IPS-20b (cell line): ENCODE results near the gene SVIL.
"Not testable (repeated sequence)": the region's sequence is repeated elsewhere in the genome, so short reads cannot be mapped to it uniquely, and the experiment has no call there.

ENCODE experiments used
- H3K27ac ChIP-seq: one replicate; pipeline ENCODE4 v1.5.1; 2013; ENCODE audit warnings: low read length
- H3K27me3 ChIP-seq: 2 replicates; pipeline ENCODE4 v1.6.1; 2013; ENCODE audit warnings: mild to moderate bottlenecking, low read length, inconsistent platforms; ENCODE audit not compliant: insufficient read depth
- H3K36me3 ChIP-seq: 2 replicates; pipeline ENCODE4 v1.6.1; 2013; ENCODE audit warnings: low read depth, mild to moderate bottlenecking, inconsistent platforms, low read length, moderate library complexity; ENCODE audit not compliant: insufficient read depth
- H3K4me1 ChIP-seq: 2 replicates; pipeline ENCODE4 v1.6.1; 2013; ENCODE audit warnings: mild to moderate bottlenecking, control low read depth, inconsistent platforms, low read length, moderate library complexity; ENCODE audit not compliant: insufficient read depth
- H3K4me3 ChIP-seq: 2 replicates; pipeline ENCODE4 v1.5.1; 2013; ENCODE audit warnings: mild to moderate bottlenecking, low read length, inconsistent platforms
- H3K9ac ChIP-seq: 2 replicates; pipeline ENCODE4 v1.6.1; 2013; ENCODE audit warnings: low read depth, mild to moderate bottlenecking, inconsistent platforms, low read length, moderate library complexity
- H3K9me3 ChIP-seq: 2 replicates; pipeline ENCODE4 v1.6.1; 2013; ENCODE audit warnings: mild to moderate bottlenecking, low read depth, low read length, inconsistent platforms; ENCODE audit not compliant: insufficient read depth

SVIL gene

DNA sequence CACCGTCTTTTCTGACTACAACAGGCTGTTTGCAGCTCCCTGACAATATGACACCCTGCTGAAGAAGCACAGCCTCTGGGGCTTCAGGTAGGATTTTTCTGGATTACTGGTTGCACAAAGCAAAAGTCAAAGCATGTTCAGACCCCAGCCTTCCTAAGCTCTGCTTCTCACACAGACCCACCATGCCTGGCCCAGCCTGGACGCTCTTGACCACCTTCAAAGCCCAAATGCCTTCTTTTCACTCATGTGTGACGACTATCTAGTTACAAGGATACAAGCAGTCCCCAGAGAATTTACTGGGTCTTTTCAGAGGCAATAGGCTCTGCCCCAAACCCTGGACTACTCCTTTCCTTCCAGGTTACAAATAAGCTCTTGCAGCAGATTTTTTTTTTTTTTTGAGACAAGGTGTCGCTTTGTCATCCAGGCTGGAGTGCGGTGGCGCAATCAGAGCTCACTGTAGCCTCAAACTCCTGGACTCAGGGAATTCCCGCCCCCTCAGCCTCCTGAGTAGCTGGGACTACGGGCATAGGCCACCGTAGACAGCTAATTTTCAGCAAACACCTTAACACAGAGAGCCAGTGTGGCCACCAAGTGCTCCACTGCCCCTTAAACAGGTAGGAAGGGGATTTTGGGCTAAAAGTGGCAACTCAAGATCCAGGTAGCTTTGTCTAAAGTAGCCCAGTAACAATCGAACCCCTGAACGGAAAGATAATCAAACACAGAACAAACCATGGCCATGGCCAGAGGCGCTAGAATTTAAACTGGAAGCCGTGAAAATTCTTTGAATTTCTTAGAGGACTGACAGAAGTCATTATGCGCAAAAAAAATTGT lies 16.2 kb downstream of the SVIL start:
- Histone ChIP-seq H3K4me1 (peaks cover 25% of the 10 kb centered on the region), H3K36me3 (no peaks in the 10 kb centered on the region), H3K9ac (peak overlapping the region; percentile 28; the same call in 1 of the 2 replicates), H3K27me3 (no peaks in the 10 kb centered on the region), H3K4me3 (no peak overlapping the region), H3K9me3 (no peaks in the 10 kb centered on the region), H3K27ac (no peak overlapping the region)

DNA sequence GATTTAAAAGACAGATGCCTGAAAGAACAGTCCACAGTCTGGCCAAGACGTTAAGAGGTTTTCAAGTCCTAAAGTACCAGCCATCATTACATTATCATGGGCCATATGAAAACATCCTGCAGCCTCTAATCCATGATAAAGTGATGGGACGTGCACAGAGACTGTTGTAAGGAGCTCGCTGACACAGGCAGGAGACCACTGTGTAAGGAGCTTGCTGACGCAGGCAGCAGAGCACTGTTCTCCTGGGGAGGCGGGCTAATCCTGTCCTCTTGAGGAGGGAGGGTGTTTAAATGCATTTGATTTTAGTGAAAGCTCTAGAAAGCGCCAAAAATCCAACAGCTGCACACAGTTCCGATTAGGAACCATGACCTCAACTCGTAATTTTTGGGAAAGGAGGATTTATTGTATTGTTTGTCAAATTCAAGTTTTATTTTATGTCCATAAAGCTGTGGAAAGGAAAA lies 16.9 kb downstream of the SVIL start:
- peak overlapping the region; percentile 18; the same call in 1 of the 2 replicates for H3K9ac ChIP-seq

DNA sequence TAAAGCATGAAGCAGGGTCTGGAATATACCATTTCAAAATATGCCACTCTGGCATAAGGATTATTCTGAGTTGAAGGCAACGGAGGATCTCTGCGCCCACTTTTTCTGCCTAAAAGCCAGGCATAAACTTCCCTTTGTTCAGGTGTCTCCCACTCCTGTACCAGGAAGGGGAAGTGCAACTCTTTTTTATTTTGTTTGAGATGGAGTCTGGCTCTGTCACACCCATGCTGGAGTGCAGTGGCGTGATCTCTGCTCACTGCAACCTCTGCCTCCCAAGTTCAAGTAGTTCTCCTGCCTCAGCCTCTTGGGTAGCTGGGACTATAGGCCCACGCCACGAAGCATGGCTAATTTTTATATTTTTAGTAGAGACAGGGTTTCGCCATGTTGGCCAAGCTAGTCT lies 18.2 kb downstream of the SVIL start:
- no peak overlapping the region for H3K9ac ChIP-seq
- peaks cover 22% of the 10 kb centered on the region for H3K4me1 ChIP-seq
- H3K4me3 ChIP-seq: no peak overlapping the region
- H3K27me3 ChIP-seq: no peaks in the 10 kb centered on the region
- H3K9me3 ChIP-seq: no peaks in the 10 kb centered on the region
- H3K36me3 ChIP-seq: no peaks in the 10 kb centered on the region
- no peak overlapping the region for H3K27ac ChIP-seq

More for the DNA sequence above, 16.9 kb downstream of the SVIL start:
- H3K4me3 ChIP-seq: no peak overlapping the region
- H3K9me3 ChIP-seq: no peaks in the 10 kb centered on the region
- no peak overlapping the region for H3K27ac ChIP-seq
- no peaks in the 10 kb centered on the region for H3K36me3 ChIP-seq
- H3K27me3 ChIP-seq: no peaks in the 10 kb centered on the region
- peaks cover 25% of the 10 kb centered on the region for H3K4me1 ChIP-seq

DNA sequence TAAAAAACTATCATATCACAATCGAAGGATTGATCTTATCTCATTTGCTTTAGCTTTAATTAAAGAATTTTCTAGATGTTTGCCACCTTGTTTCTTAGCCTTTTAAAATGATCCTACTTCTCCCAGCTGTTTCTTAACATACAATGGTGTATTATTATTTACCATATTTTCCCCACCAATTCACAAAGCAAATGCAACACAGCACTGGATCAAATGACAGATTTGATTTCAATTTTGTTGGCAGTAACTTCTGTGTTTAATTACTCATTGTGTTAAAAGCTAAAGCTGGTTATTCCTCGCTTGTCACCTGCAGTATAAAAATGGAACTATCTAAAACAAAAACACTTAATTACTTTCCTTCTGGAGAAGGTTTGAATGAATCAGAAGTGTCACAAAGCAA lies 19.6 kb downstream of the SVIL start:
- Histone ChIP-seq H3K9me3 (no peaks in the 10 kb centered on the region), H3K4me1 (peaks cover 18% of the 10 kb centered on the region), H3K36me3 (no peaks in the 10 kb centered on the region), H3K4me3 (no peak overlapping the region), H3K27ac (no peak overlapping the region), H3K9ac (no peak overlapping the region), H3K27me3 (no peaks in the 10 kb centered on the region)

DNA sequence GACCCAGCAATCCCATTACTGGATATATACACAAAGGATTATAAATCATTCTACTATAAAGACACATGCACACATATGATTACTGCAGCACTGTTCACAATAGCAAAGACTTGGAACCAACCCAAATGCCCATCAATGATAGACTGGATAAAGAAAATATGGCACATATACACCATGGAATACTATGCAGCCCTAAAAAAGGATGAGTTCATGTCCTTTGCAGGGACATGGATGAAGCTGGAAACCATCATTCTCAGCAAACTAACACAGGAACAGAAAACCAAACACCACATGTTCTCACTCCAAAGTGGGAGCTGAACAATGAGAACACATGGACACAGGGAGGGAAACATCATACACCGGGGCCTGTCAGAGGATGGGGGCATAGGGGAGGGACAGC lies 20.5 kb downstream of the SVIL start:
- not testable (repeated sequence) for H3K27ac ChIP-seq, H3K9ac ChIP-seq, H3K27me3 ChIP-seq, H3K9me3 ChIP-seq, H3K4me3 ChIP-seq, H3K36me3 ChIP-seq
- H3K4me1 ChIP-seq: peaks cover 16% of the 10 kb centered on the region

DNA sequence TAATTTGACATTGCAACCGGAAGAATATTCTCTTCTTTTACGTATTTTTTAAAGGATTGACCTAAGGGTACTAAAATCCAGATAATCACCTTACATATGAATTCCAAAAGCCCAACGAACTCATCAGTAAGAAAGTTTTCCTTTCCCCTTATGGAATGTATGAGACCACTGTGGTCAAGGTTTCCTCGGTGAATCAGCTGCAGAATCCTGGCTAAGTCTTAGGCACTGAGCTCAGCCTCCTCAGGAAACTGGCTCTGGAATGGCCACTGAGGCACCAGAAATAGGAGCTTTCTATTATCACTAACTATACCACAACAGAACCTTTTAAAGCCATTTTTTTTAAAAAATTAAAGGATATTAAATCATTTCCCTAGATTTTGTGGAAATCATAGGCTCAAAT lies 21.0 kb downstream of the SVIL start:
- Histone ChIP-seq H3K9ac (no peak overlapping the region), H3K27ac (no peak overlapping the region), H3K27me3 (no peaks in the 10 kb centered on the region), H3K9me3 (no peaks in the 10 kb centered on the region), H3K4me1 (peaks cover 11% of the 10 kb centered on the region), H3K36me3 (no peaks in the 10 kb centered on the region), H3K4me3 (no peak overlapping the region)

DNA sequence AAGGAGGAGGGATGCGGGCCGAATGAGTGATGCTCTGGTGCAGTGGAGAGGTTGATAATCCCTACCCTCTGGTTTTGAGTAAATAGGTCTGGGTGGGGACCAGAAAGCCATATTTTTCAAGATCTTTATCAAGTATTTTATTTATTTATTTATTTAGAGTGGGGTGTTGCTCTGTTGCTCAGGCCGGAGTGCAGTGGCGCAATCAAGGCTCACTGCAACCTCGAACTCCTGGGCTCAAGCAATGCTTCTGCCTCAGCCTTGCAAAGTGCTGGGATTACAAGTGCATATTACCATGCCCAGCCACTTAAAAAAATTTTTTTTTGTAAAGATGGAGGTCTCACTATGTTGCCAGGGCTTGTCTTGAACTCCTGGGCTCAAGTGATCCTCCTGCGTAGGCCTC lies 21.6 kb downstream of the SVIL start:
- no peaks in the 10 kb centered on the region for H3K27me3 ChIP-seq
- no peaks in the 10 kb centered on the region for H3K36me3 ChIP-seq
- H3K27ac ChIP-seq: no peak overlapping the region
- H3K4me3 ChIP-seq: no peak overlapping the region
- H3K9me3 ChIP-seq: no peaks in the 10 kb centered on the region
- H3K4me1 ChIP-seq: peaks cover 5% of the 10 kb centered on the region; the same call in 1 of the 2 replicates
- H3K9ac ChIP-seq: no peak overlapping the region

DNA sequence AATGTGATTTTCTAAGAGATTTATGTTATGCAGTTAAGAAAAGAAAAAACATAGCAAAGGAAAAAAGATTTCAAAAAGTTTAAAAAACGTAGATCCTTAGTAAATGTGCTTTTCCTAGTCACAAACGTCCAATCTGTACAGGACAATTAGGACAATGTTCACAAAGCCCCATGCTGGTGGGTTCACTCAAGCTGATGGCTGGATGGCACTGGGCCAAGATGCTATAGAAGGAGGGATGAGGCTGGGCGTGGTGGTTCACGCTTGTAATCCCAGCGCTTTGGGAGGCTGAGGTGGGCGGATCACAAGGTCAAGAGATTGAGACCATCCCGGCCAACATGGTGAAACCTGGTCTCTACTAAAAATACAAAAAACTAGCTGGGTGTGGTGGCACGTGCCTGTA lies 22.1 kb downstream of the SVIL start:
- H3K4me3 ChIP-seq: no peak overlapping the region
- no peaks in the 10 kb centered on the region for H3K9me3 ChIP-seq
- no peaks in the 10 kb centered on the region for H3K36me3 ChIP-seq
- H3K27ac ChIP-seq: no peak overlapping the region
- H3K9ac ChIP-seq: no peak overlapping the region
- no peaks in the 10 kb centered on the region for H3K27me3 ChIP-seq
- 0 out of 2 replicates have a peak, but pooled peaks cover under 1% of the 10 kb centered on the region for H3K4me1 ChIP-seq

DNA sequence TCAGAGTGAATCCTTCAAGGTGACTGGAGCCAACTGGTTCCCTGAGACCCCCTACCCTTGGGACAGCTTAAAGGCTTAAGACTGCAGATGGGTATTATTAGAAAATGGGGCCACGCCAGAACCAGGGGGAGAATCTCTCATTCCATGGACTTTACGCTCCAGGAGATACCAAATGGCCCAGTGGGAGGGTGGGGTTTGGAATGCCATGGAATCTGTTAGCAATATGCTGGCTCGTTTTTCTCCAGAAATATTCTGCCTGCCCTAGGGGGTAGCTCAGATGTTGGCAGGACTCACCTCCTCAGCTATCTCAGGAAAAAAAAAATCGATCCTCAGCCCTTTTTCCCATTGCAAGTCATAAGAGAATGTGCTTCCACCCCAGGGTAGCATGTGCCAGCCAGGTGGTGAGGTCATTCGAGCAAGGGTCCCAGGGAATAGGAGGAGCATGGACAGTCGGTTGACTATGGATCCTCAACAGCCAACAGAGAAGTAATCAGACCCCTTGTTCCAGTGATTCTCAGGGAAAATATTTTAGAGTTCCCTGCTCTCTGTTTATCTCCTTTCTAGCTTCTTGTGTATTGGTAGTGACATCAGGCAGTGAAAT lies 22.9 kb downstream of the SVIL start:
- no peak overlapping the region for H3K9ac ChIP-seq
- H3K27me3 ChIP-seq: no peaks in the 10 kb centered on the region
- no peaks in the 10 kb centered on the region for H3K9me3 ChIP-seq
- H3K4me3 ChIP-seq: no peak overlapping the region
- H3K27ac ChIP-seq: no peak overlapping the region
- no peaks in the 10 kb centered on the region for H3K36me3 ChIP-seq
- no peaks in the 10 kb centered on the region for H3K4me1 ChIP-seq

DNA sequence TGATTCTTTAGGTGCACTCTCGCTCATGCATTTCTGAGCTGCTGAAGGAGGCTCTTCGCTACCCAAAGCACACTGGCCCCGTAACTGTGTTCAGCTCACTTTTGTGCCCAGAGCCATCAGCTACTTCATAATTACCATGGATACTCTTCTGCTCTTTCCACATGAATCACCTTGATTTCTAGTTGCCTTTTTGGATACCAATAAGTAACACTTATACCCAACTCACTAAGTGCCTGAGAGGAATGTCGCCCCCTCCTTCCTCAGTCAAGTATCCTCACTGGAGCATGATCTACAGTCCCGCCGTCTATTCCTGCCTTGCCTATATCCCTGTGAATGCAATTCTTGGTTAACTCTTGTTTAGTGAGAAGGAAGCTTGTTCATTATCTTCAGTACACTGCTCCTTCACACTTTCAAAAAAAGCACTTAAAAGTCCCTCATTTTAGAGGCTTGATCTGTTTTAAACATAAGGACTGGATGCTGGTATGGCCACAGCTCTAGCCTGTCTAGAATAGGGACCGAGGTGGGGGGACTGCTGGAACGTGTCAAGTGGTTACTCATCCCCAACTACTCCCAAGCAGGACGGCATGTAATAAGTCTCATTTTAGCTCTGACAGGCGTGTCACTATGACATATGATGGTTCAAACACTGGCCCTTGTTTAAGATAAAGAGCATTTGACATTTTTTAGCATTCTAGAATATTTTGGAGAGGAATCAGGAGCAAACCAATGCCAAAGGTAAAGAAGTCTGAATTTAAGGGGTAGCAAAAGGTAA lies 23.7 kb downstream of the SVIL start:
- H3K36me3 ChIP-seq: no peaks in the 10 kb centered on the region
- no peak overlapping the region for H3K9ac ChIP-seq
- H3K9me3 ChIP-seq: no peaks in the 10 kb centered on the region
- H3K4me1 ChIP-seq: no peaks in the 10 kb centered on the region
- no peak overlapping the region for H3K4me3 ChIP-seq
- no peak overlapping the region for H3K27ac ChIP-seq
- H3K27me3 ChIP-seq: no peaks in the 10 kb centered on the region

DNA sequence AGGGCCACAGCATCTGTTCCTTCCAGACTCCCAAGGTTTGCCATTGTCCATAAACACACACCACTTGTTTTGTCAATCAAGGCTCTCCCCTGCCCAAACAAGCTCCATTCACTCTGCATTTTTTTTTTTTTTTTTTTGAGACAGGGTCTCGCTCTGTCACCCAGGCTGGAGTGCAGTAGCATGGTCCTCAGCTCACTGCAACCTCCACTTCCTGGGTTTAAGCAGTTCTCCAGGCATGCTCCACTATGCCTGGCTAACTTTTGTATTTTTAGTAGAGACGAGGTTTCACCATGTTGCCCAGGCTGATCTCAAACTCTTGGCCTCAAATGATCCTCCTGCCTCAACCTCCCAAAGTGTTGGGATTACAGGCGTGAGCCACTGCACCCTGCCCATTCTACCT lies 24.4 kb downstream of the SVIL start:
- not testable (repeated sequence) for H3K4me3 ChIP-seq, H3K9ac ChIP-seq

More for the DNA sequence above, 24.4 kb downstream of the SVIL start:
- not testable (repeated sequence) for H3K36me3 ChIP-seq, H3K27me3 ChIP-seq, H3K9me3 ChIP-seq, H3K27ac ChIP-seq, H3K4me1 ChIP-seq
